Left hindlimb (tissue), 1 donor: ENCODE data around the gene POMGNT1.
"Not testable (repeated sequence)": the region's sequence is repeated elsewhere in the genome, so short reads cannot be mapped to it uniquely, and the experiment has no call there.

Experiments
- DNase-seq: peaks from one replicate; pipeline ENCODE4 v3.0.0-alpha.2; 2018

POMGNT1 gene

DNA sequence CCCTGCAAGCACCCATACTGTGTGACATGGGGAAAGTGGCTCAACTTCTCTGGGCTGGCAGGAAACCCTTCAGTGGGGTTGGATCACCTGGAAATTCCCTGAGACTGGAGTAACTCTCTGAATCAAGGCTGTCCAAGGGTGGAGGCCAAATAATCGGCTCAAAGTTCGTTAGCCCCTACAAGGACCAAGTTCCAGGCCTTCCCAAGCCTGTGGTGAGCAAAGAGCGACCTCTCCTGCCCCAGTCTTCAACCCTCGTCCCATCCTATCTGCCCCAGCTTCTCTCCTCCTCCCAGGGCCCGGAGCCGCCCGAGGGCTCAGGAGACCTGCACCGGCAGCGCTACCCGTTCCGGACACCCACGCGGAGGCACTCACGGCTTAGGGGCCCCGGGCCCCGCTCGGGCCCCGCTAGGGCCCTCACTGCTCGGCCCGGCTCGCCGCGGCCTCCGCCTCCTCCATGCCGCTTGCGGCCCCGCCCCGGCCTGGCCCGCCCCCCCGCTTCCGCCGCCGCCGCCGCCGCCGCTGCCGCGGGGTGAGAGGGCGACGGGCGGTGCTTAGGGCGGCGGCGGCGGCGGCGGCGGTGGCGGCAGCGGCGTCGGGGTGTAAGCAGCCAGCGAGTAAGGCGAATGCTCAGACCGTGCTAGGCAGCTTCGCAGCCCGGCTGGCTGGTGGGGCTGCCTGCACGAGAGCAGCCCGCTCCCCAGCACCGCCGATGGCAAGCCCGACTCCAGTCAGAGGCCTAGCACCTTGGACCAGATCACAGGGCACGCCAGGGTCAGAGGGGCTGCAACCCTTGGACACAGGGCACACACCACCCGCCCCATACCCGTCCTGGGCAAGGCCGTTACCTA is at the start of gene POMGNT1:
Gene POMGNT1 (minus strand): TSS at position 471 of the 848 bp plus-strand sequence. CDS start 613 bp downstream, outside the sequence.
- peak; percentile 82 for DNase-seq

- peak; percentile 98 for DNase-seq
Observed at GRCh38 chr1:46247436-46248121, 49.3 kb upstream of the POMGNT1 start, which contains the start of gene RAD54L. TSS of gene RAD54L (plus strand) at chr1:46247763. CDS start at chr1:46248406, 643 bp downstream.

DNA sequence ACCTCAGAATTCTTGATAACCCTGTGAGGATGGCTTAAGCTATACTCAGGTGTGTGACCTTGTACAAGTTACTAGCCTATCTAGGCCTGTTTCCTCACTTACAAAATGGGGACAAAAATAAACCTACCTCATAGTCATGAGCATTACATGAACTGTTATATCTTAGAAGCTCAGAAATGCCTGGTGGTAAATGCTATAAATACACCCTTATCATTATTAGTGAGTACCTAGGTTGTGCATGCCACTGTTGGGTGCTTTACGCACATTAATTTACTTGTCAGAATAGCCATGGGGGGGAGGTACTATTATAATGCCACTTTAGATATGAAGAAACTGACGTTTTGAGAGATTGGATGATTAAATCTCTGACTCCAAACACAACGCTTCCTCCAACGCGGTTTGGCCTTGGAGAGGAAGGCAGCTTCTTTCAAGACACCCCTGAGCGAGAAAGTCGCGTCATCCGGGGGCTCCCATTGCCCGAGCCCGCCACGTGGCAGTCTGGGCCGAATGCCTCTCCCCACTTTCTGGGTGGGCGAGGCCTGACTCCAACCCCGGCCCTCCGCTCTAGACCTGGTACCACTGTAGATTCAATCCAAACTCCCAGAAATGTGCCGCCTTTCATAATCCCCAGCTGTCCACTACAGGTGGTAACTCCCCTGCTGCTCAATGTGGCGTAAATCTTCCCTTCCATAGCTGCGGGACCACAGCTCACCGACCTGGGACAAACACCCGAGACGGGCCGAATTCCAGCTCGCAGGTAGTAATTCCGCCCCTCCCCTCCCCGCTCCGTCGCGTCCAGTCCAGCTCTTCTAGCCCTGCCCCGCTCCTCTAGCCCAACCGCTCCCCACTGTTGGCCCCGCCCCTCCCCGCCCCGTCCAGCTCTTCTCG is 48.6 kb upstream of the POMGNT1 start:
- peak; percentile 84 for DNase-seq

DNA sequence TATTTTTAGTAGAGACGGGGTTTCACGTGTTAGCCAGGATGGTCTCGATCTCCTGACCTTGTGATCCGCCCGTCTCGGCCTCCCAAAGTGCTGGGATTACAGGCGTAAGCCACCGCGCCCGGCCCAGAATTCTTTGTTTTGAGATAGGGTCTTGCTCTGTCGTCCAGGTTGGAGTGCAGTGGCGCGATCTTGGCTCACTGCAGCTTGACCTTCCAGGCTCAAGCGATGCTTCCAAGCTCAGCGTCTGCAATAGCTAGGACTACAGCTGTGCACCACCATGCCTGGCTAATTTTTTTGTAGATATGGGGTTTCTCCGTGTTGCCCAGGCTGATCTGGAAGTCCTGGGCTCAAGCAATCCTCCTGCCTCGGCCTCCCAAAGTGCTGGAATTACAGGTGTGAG is 47.9 kb upstream of the POMGNT1 start:
- not testable (repeated sequence) for DNase-seq

GRCh38 chr1:46244656-46245371 is 46.6 kb upstream of the POMGNT1 start:
- no peak for DNase-seq

DNA sequence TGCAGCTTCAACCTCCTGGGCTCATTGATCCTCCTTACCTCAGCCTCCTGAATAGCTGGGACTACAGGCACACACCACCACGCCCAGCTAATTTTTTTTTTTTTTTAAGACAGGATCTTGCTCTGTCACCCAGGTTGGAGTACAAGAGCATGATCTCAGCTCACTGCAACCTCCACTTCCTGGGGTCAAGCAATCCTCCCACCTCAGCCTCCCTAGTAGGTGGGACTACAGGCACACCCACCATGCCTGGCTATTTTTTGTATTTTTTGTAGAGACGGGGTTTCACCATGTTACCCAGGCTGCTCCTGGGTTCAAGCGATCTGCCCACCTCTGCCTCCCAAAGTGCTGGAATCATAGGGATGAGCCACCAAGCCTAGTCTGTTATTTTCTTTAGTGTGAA is 45.6 kb upstream of the POMGNT1 start:
- not testable (repeated sequence) for DNase-seq

GRCh38 chr1:46242918-46243317 is 44.7 kb upstream of the POMGNT1 start:
- no peak for DNase-seq

DNA sequence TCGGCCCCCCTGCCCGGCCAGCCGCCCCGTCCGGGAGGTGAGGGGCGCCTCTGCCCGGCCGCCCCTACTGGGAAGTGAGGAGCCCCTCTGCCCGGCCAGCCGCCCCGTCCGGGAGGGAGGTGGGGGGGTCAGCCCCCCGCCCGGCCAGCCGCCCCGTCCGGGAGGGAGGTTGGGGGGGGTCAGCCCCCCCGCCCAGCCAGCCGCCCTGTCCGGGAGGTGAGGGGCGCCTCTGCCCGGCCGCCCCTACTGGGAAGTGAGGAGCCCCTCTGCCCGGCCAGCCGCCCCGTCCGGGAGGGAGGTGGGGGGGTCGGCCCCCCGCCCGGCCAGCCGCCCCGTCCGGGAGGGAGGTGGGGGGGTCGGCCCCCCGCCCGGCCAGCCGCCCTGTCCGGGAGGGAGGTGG is 43.5 kb upstream of the POMGNT1 start:
- not testable (repeated sequence) for DNase-seq

DNA sequence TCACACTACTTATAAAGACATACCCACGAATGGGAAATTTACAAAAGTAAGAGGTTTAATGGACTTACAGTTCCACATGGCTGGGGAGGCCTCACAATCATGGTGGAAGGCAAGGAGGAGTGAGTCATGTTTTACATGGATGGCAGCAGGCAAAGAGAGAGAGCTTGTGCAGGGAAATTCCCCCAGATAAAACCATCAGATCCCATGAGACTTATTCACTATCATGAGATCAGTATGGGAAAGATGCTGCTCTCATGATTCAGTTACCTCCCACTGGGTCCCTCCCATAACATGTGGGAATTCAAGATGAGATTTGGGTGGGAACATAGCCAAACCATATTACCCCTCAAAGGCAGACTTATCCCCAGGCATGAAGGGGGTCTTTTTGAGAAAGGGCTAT is 40.6 kb upstream of the POMGNT1 start:
- not testable (repeated sequence) for DNase-seq

GRCh38 chr1:46236882-46237281 is 38.6 kb upstream of the POMGNT1 start:
- DNase-seq = no peak

DNA sequence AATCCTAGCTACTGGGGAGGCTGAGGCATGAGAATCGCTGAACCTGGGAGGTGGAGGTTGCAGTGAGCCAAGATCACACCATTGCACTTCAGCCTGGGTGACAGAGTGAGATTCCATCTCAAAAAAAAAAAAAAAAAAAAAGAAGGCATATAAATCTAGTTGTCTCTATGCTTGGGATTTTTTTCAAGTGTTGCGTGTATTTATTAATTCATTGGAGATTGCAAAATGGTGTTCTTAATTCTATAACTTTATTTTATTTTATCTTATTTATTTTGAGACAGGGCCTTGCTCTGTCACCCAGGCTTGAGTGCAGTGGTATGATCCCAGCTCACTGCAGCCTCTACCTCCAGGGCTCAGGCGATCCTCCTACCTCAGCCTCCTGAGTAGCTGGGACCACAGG is 33.0 kb upstream of the POMGNT1 start:
- DNase-seq = not testable (repeated sequence)

- no peak for DNase-seq
Observed at GRCh38 chr1:46224966-46225365, 26.7 kb upstream of the POMGNT1 start.

- DNase-seq = peak; percentile 52
Observed at GRCh38 chr1:46223472-46223943, 25.3 kb upstream of the POMGNT1 start.

DNA sequence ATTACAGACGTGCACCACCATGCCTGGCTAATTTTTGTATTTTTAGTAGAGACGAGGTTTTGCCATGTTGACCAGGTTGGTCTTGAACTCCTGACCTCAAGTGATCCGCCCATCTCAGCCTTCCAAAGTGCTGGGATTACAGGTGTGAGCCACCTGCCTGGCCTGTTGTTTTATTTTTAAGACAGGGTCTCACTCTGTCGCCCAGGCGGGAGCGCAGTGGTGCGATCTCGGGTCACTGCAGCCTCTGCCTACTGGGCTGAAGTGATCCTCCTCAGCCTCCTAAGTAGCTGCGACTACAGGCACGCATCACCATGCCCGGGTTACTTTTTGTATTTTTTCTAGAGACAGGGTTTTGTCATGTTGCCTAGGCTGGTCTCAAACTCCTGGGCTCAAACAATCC is 24.8 kb upstream of the POMGNT1 start:
- DNase-seq = not testable (repeated sequence)

GRCh38 chr1:46221749-46222148 is 23.5 kb upstream of the POMGNT1 start:
- no peak for DNase-seq

DNA sequence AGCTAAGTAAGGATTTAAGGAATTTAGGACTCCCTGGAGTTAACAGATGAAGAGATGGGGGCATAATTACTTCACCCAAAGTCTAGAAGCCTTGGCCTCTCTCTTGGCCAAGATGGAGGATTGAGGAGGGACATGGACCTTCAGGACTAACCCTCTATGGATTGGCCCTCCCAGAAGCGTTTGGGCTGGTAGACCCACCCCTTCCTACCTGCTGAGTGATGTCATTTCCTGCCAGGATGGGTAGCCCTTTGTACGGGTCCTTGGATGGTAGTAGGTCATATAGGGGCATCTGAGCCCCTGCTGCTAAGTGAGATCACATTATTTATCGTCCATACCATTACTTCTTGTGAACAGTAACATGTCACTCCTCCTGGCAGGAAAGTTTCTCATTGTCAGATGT is 22.6 kb upstream of the POMGNT1 start:
- no peak for DNase-seq

DNA sequence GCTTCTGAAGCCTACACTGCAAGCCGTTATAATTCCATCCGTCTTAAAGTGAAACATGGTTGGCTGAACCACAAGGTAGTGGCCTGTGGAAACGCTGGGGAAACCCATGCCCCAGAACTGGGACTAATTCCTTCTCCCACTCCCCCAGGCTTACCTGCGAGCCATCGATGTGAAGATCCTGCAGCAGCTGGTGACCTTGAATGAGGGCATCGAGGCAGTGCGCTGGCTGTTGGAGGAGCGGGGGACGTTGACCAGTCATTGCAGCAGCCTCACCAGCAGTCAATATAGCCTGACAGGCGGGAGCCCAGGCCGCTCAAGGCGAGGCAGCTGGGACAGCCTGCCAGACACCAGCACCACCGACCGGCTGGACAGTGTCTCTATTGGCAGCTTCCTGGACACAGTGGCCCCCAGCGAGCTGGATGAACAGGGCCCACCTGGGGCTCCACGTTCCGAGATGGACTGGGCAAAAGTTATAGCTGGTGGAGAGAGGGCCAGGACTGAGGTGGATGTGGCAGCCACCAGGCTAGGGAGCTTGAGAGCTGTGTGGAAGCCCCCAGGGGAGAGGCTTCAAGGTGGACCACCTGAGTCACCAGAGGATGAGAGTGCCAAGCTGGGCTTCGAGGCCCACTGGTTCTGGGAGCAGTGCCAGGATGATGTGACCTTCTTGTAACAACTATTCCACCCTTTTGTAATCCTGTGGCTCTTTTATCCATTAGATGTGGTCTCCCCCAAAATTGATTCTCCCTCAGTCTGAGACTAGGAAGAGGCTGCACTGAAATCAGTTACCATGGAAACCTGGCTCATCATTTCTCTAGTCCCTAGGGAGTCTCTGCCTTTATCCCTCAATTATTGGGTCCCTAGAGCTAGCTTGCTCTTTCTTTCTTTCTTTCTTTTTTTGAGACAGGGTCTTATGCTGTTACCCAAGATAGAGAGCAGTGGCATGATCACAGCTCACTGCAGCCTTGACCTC is 21.6 kb upstream of the POMGNT1 start:
- DNase-seq = no peak

- no peak for DNase-seq
Observed at GRCh38 chr1:46218443-46218842, 20.2 kb upstream of the POMGNT1 start.

DNA sequence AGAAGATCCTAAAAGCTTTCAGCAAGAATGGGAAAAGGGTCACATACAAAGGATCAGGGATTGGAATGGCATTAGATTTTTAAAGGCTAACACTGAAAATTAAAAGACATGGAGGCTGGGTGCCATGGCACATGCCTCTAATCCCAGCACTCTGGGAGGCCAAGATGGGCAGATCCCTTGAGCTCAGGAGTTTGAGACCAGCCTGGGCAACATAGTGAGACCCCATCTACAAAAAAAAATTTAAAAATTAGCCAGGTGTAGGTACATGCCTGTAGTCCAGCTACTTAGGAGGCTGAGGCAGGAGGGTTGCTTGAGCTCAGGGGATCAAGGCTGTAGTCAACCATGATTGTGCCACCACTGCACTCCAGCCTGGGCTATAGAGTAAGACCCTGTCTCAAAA is 17.3 kb upstream of the POMGNT1 start:
- no peak for DNase-seq

DNA sequence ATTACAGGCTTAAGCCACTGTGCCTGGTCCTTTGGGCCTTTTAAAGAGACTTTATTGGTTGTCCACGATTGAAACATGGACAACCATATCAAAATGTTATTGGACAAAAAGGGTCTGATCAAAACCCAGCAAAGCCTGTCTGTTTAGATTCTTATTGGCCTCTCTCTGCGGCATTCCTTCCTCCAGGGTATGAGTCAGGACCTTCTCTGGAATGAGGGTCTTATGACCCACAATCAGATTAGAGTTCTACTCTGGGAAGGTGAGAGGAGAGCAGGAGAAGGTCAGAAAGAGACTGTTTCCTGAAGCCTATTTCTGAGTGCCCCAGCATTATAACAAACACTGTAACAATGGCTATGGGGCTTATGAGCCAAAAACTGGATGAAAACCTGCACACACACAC is 12.8 kb upstream of the POMGNT1 start:
- DNase-seq = no peak

DNA sequence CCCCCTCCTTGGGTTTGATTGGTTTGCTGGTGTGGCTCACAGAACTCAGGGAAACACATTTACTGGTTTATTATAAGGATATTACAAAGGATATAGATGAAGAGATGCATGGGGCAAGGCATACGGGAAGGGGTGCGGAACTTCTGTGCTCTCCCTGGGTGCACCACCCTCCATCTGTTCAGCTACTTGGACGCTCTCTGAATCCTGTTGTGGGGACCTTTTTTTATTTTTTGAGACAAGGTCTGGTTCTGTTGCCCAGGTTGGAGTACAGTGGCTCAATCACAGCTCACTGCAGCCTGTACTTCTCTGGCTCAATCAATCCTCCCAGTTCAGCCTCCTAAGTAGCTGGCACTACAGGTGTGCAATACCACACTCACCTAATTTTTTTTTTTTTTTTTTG is 12.3 kb upstream of the POMGNT1 start:
- DNase-seq = no peak
